GM21526 (cell line): Measurements from ENCODE around the gene OXER1.

ENCODE experiments used
- ATAC-seq: cut with Tn5 transposase; IDR thresholded peaks from one replicate; pipeline ENCODE4 v1.9.1; 2021; ENCODE audit warnings: moderate library complexity; ENCODE audit not compliant: unreplicated experiment, low FRiP score

OXER1 gene

DNA sequence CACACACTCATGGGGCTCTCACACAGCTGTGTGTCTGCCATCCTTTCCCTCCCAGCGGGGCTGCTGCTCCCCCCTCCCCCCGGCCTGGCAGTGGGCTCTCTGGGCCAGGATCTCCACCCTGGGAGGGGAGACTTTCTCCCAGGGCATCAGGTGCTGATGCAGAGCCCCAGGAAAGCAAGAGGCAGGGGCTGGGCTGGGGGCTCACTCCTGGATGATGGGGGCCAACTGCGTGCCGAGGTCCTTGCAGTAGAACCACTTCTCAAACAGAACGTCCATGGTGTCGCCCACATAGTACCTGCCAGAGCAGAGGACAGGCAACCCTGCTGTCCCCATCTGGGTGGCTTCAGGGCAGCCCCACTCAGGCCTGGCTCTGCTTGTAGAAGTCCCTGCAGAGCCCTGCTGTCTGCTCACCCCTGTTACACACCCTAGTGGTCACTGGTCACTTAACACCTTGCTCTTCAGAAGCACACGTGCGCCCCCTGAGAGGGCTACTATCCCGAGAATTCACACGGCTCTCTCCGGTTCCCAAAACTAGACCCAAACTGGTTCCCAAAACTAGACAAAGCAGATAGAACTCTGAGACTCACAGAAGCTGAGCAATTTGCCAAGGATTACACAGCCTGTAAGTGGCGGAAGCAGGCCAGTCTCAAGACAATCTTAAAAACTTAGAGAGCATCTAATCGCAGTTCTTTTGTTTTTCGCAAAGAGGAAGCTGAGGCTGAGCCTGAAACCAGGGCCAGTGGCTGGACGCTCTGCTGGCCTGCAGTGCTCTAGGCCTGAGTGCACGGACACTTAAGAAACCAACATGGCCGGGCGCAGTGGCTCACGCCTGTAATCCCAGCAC lies 6.6 kb upstream of the OXER1 start:
- ATAC-seq = no peak

- ATAC-seq = no peak
These were observed 5.8 kb upstream of the OXER1 start for GRCh38 chr2:42769583-42770287.

DNA sequence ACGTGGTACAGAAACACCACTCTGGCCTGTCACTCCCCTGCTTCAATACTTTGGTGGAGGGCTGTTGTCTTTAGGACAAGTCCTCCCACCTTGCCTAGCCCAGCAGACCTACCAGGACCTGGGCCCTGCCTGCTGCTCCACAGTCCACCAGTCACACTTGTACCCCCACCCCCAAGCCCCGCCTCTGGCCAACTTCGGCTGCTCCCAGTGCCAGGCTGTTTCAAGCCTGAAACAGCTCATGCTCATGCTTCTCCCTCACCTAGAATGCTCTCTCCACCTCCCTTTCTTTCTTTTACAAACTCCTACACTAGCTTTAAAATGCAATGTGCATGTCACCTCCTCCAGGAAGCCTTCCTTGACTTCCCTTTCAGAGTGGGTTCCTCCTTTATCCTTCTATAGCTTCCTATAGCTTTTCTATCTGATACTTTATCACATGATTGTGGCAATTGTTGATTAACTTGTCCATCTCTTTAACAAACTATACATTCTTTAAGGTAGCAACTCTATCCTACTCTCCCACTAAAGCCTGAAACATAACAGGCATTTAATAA lies 4.8 kb upstream of the OXER1 start:
- ATAC-seq = no peak

GRCh38 chr2:42767899-42768705 lies 4.2 kb upstream of the OXER1 start:
- no peak for ATAC-seq

DNA sequence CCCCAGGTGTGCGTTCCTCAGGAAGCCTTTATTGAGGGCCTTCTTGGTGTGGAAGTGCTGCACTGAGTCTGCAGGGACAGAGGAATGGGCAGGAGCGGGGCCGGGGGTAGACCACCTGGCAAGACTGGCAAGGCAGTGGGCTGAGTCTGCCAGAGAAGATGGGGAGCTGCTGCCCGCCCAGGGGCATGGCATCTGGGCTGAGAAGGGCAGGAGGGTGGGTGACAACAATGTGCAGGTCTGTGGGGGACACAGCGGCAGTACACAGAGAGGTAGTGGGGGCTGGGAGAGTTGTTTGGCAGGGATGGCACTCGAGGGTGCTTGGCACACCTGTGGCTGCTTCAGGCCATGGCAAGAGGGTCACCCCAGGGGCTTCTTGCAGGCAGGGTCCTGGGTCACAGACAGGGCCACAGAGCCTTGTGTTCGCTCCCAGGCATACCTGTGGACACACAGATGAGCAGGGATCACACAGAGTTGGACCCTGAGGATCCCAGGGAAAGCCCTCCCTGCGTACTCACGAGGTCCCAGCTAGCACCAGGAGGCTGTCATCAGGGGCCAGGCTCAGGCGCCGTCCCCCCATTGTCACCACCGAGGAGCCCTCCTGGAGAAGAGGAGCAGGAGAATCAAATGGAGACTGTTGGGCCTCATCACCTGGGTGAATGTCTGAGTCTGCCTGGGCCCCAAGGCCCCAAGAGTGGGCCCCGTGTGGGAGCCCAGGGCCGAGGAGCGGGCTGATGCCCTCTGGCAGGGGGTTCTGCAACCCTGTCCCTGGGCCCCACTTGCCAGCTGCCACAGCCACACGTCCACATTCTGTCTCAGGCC lies 3.4 kb upstream of the OXER1 start:
- no peak for ATAC-seq

GRCh38 chr2:42765686-42766085 lies 1.8 kb upstream of the OXER1 start:
- no peak for ATAC-seq

GRCh38 chr2:42764901-42765300 lies 966 bp upstream of the OXER1 start:
- no peak for ATAC-seq

DNA sequence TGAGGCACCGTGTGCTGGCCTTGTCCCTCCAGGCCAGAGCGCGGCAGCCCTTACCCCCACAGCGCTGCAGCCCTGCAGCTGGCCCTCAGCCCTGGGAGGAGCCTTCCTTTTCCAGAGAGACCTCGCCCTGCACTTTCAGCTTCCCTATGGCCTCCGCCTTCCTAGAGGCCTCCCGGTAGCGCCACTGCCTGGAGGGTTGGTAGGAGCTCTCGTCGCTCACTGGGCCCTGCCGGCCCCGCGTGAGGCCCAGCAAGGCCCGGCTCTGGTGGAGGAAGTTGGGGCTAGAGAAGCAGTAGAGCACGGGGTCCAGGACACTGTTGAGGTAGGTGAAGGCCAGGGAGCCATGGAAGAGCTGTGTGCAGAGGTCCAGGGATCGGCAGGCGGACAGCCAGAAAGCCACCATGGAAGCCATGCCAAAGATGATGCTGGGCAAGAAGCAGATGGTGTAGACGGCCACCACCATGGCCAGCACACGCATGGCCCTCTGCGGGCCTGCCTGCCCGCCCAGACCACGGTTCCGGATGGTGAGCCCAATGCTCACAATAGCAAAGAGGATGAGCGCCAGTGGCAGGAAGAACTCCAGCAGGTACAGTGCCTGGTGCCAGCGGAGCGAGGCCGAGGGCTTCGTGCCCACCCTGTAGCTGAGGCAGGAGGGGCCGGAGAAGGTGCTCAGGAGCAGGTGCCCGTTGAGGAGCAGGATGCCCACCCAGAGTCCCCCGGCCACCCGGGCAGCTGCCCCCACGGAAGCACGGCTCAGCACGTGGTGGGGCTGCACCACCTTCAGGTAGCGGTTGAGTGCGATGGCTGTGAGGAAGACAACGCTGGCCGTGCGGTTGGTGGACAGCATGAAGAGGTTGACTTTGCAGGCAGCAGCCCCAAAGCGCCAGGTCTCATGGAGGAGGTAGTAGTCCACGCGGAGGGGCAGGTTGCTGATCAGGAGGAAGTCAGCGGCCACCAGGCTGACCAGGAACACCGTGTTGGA lies 821 bp downstream of the OXER1 start:
- no peak for ATAC-seq

- no peak for ATAC-seq
These were observed 1.8 kb downstream of the OXER1 start for GRCh38 chr2:42762155-42762554.

GRCh38 chr2:42761554-42761953 lies 2.4 kb downstream of the OXER1 start:
- no peak for ATAC-seq

- no peak for ATAC-seq
These were observed 5.2 kb downstream of the OXER1 start for GRCh38 chr2:42758751-42759150.

DNA sequence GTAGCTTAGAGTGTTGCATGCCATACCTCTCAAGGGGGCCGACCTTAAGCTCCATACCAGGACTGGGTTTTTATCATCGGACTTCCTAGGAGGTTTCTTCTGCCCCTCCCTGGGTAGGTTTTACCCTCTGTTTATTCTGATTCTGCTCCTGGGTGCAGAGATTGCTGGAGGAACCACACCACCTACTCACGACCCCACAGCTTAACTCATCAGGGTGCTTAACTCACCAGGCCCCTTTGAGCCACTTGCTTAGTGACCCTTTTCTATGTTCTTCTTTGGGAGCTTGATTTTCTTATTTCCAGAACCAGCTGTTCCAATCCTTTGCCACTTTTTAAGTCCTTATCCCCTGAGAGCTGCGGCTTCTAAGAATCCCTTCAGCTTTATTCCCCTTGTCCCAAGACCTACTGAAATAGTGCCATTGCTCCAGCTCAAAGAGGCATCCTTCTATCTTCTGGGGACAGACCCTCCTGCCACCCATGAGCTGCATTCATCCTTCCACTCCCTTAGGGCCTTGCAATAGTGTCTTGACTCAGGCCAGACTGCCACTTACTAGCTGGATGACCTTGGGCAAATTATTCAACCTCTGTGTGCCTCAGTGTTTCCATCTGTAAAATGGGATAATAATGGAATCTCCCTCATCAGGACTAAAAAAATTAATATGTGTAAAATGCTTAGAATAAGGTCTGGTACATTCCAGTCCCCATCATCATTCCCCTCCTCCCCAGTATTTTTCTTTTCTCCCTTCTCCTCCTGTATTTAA lies 5.8 kb downstream of the OXER1 start:
- no peak for ATAC-seq

DNA sequence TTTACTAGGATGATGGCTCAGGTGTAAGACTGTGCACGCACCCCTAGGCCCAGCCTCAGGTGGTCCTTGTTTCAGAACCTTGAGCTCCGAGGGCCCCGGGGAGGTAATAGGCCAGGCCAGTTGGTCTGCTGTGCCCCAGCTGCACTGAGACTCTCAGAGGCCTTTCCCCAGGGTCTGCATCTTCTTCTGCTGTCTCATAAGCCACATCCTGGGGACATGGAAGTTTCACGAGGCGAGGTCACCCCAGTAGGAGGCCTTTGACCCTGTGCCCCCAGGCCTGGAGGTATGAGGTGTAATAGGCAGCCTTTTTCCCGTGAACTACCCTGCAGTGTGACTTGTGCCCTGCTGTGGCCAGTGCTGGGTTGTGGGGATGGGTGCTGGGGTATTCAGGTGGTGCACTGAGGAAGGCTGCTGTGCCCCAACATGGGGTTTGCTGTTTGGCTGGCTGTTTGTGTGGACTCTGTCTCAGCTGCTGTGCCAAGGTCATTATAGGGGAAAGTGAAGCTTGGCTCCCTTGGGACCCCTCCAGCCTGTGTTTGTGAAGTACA lies 6.9 kb downstream of the OXER1 start:
- ATAC-seq = no peak

DNA sequence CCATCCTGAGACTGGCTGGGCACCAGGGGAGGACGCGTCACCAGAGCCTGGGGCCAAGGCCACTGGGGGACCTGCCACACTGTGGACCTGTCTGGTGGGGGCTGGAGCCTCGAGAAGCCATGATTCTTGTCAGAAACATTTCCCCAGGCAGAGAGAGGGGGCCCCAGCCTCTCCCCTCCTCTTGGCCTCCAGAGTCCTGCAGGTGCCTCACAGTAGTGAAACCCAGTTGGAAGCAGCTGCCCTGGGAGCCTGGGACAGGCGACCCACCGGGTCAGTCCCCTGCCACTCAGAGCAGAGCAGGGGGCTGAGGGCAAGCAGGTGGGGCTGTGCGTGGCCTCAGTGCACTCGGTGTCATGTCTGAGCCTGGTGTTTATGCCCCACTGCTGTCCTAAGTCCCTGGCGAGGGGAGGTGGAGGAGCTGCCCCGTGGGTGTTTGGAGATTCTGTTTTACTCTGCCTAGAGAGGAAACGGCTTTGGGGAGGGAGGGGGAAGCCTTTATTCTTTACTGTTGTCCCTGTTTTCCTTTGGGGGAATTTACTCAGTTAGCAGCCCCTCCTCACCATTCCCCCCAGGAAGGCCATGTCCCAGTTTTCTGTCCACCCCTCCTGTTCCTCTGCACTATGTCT lies 7.7 kb downstream of the OXER1 start:
- ATAC-seq = no peak

DNA sequence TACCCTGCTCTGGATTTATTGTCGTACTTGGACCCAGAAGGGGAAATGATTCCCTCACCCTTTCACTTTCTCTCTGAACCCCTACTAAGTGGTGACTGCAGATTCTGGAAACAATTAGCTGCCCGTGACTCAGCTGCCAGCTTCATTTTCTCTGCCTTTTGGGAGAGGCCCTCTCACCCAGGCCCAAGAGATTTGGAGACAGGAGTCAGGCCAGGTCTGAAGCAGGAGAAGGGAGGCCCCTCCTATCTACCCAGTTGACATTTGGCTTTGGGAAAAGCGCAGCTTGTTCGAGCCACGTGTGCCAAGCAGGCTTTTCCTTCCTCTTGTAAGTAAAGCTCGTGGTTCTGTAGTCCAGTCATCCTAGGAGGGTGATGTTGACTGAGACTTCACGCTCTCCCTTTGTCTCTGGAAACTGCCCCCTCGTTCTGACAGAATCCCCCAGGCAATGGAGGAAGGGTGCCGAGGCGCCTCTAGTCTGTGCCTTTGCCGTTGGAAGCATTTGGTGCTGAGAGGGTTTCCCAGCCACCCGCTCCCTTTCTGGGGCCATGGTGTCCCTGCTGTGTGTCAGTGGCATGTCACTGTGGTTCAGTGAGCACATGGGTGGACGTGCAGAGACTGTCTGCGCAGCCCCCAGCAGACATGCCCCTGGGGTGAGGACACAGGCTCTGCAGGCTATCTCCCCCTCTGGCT lies 8.6 kb downstream of the OXER1 start:
- ATAC-seq = no peak

GRCh38 chr2:42754776-42755140 lies 9.2 kb downstream of the OXER1 start:
- no peak for ATAC-seq
